Esophagus squamous epithelium (tissue), 4 donors: ENCODE data around the gene AGFG1.

Source experiments
- POLR2A ChIP-seq, 4 donors: fragments of 450-650 bp; IDR thresholded peaks; one replicate each; pipeline ENCODE4 v1.6.1; 2017; ENCODE audit warnings: antibody characterized with exemption in 4 of 4, mild to moderate bottlenecking in 4 of 4, moderate library complexity in 3 of 4
- TF ChIP-seq, protein P1 (sequence below), 6 experiments: fragments of 450-650 bp in 4 of 6; fragments of 200-600 bp in 2 of 6; sonication (generic) in 2 of 6; IDR thresholded peaks; one replicate each; pipeline ENCODE4 v1.5.1; 2016 to 2019; ENCODE audit warnings: antibody characterized with exemption in 6 of 6, mild to moderate bottlenecking in 4 of 6, moderate library complexity in 4 of 6

DNA sequence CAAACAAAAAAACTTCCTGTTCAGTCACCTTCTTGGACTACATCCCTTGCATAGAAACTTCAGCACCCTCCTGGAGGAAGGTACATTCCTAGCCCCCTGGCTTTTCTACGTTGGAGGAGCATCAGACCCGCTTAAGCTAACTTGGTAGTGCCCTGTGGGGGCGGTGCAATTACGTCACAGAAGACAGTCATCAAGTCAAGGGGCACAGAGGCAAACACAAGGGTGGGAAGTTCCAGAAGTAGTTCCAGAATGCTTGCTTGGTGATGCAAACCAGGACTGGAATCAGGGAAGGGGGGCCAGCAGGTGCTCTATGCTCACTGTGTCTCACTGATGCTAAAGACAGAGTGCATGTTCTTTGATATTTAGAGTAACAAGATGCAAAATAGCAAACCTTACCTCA lies 15.2 kb upstream of the AGFG1 start:
- TF ChIP-seq POLR2A (IDR thresholded peaks at IDR 0.05), result no peak
- TF ChIP-seq, protein P1, sequence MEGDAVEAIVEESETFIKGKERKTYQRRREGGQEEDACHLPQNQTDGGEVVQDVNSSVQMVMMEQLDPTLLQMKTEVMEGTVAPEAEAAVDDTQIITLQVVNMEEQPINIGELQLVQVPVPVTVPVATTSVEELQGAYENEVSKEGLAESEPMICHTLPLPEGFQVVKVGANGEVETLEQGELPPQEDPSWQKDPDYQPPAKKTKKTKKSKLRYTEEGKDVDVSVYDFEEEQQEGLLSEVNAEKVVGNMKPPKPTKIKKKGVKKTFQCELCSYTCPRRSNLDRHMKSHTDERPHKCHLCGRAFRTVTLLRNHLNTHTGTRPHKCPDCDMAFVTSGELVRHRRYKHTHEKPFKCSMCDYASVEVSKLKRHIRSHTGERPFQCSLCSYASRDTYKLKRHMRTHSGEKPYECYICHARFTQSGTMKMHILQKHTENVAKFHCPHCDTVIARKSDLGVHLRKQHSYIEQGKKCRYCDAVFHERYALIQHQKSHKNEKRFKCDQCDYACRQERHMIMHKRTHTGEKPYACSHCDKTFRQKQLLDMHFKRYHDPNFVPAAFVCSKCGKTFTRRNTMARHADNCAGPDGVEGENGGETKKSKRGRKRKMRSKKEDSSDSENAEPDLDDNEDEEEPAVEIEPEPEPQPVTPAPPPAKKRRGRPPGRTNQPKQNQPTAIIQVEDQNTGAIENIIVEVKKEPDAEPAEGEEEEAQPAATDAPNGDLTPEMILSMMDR (IDR thresholded peaks at IDR 0.05), result no peak
